ENCODE results near the gene NLGN1. TPM values are rescaled to one million over a fixed set of nuclear protein-coding genes. Genes with fewer than 3 reads are reported as not detected.

NLGN1 gene
- total and polyA plus RNA-seq, 5 donors from 2014 or later, result not detected

- DNase-seq, result no peak
- no peak overlapping the region for H3K27ac Mint-ChIP-seq
- no peak overlapping the region for H3K27ac ChIP-seq (ENCODE audit: insufficient read depth, low read length, poor library complexity, severe bottlenecking)
- H3K9me3 Mint-ChIP-seq, result peaks cover 0 to 18% (median 4%) of the 10 kb centered on the region in 7 donors
- H3K4me3 ChIP-seq (ENCODE audit: low read depth, low read length), result no peak overlapping the region
- no peaks in the 10 kb centered on the region for H3K36me3 ChIP-seq (ENCODE audit: control insufficient read depth, insufficient read depth, low read length)
- no peak overlapping the region for H3K4me3 Mint-ChIP-seq
- H3K36me3 Mint-ChIP-seq, result no peaks in the 10 kb centered on the region
- no peaks in the 10 kb centered on the region for H3K4me1 ChIP-seq (ENCODE audit: control insufficient read depth, insufficient read depth, low read length, poor library complexity, severe bottlenecking)
- H3K9me3 ChIP-seq (ENCODE audit: control insufficient read depth in 2 of 2, low read length in 2 of 2), result no peaks in the 10 kb centered on the region
- no peaks in the 10 kb centered on the region for H3K27me3 ChIP-seq (ENCODE audit: control insufficient read depth, insufficient read depth, low read length)
- H3K4me1 Mint-ChIP-seq, result no peaks in the 10 kb centered on the region
- H3K27me3 Mint-ChIP-seq, result no peaks in the 10 kb centered on the region
- no peak for ATAC-seq (ENCODE audit: low read depth in 2 of 2)
Observed at GRCh38 chr3:174275336-174275735, 877.8 kb downstream of the NLGN1 start.

DNA sequence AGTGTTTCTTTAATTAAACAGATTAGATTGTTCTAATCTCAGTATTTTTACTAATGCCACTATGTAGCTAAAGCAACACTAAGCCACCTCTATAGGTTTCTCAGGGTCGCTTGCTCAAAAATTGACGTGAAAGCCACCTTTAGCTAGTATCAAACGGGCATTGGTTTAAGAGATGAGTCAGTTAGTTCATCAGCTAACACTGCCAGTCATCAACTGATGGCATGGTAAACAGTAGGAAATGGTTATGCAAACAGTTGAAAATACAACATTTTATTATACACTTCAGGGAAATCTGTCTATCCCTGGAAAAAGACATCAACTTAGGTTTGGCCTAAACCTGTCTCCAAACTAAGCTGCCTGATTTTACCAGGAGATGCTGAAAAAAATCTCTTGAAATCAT is 879.3 kb downstream of the NLGN1 start:
- no peak for DNase-seq
- H3K9me3 Mint-ChIP-seq, result peaks cover 0 to 14% (median 4%) of the 10 kb centered on the region in 7 donors
- H3K4me1 Mint-ChIP-seq, result no peaks in the 10 kb centered on the region
- H3K27ac ChIP-seq (ENCODE audit: insufficient read depth, low read length, poor library complexity, severe bottlenecking), result no peak overlapping the region
- H3K4me3 Mint-ChIP-seq, result no peak overlapping the region
- H3K36me3 Mint-ChIP-seq, result no peaks in the 10 kb centered on the region
- no peaks in the 10 kb centered on the region for H3K27me3 ChIP-seq (ENCODE audit: control insufficient read depth, insufficient read depth, low read length)
- H3K9me3 ChIP-seq (ENCODE audit: control insufficient read depth in 2 of 2, low read length in 2 of 2), result no peaks in the 10 kb centered on the region
- H3K4me3 ChIP-seq (ENCODE audit: low read depth, low read length), result no peak overlapping the region
- H3K36me3 ChIP-seq (ENCODE audit: control insufficient read depth, insufficient read depth, low read length), result no peaks in the 10 kb centered on the region
- H3K27me3 Mint-ChIP-seq, result no peaks in the 10 kb centered on the region
- no peak for ATAC-seq (ENCODE audit: low read depth in 2 of 2)
- no peak overlapping the region for H3K27ac Mint-ChIP-seq
- H3K4me1 ChIP-seq (ENCODE audit: control insufficient read depth, insufficient read depth, low read length, poor library complexity, severe bottlenecking), result no peaks in the 10 kb centered on the region

DNA sequence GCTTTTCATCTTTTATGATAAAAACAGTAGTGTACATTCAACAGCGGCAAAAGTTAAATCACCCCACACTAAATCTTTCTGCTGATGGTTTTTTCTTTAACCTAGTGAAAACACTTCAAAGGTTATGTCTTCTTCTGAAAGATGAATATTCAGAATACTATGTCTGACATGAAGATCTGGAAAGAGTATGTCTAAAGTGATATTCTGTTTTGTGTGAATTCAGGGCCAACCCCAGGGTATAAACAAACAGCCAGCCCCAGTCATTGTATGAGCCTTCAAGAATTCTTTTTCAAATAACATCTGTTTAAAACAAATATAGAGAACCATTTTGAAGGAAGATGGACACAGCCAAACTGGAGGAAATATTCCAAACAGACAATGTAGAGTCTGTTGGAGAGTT is 880.5 kb downstream of the NLGN1 start:
- DNase-seq (no peak), ATAC-seq (ENCODE audit: low read depth in 2 of 2) (no peak)
- no peaks in the 10 kb centered on the region for H3K36me3 Mint-ChIP-seq
- H3K4me1 Mint-ChIP-seq, result no peaks in the 10 kb centered on the region
- H3K27ac ChIP-seq (ENCODE audit: insufficient read depth, low read length, poor library complexity, severe bottlenecking), result no peak overlapping the region
- H3K9me3 ChIP-seq (ENCODE audit: control insufficient read depth in 2 of 2, low read length in 2 of 2), result no peaks in the 10 kb centered on the region
- H3K27ac Mint-ChIP-seq, result no peak overlapping the region
- no peaks in the 10 kb centered on the region for H3K4me1 ChIP-seq (ENCODE audit: control insufficient read depth, insufficient read depth, low read length, poor library complexity, severe bottlenecking)
- H3K9me3 Mint-ChIP-seq, result peaks cover 0 to 14% (median 1%) of the 10 kb centered on the region in 7 donors
- no peak overlapping the region for H3K4me3 Mint-ChIP-seq
- no peaks in the 10 kb centered on the region for H3K27me3 ChIP-seq (ENCODE audit: control insufficient read depth, insufficient read depth, low read length)
- no peaks in the 10 kb centered on the region for H3K36me3 ChIP-seq (ENCODE audit: control insufficient read depth, insufficient read depth, low read length)
- H3K27me3 Mint-ChIP-seq, result no peaks in the 10 kb centered on the region
- no peak overlapping the region for H3K4me3 ChIP-seq (ENCODE audit: low read depth, low read length)

DNA sequence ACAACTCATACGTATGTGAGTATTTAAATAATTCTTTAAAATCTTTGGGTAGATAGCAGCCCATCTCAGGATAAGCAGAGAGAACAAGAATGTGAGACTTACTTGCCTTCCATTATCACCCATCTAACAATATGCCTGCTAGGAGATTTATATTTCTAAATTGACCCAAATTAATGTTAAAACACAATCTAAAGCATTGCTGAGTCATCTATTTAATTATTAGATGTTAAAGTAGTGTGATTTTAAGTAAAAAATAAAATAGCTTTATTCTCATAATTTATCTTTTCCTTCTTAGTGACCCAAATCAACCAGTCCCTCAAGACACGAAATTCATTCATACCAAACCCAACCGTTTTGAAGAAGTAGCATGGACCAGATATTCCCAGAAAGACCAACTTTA is 882.6 kb downstream of the NLGN1 start:
- Mint-ChIP-seq H3K4me3 (no peak overlapping the region), H3K27me3 (no peaks in the 10 kb centered on the region), H3K4me1 (no peaks in the 10 kb centered on the region), H3K27ac (no peak overlapping the region), H3K9me3 (peaks cover 0 to 8% (median 1%) of the 10 kb centered on the region in 7 donors), H3K36me3 (no peaks in the 10 kb centered on the region)
- no peaks in the 10 kb centered on the region for H3K4me1 ChIP-seq (ENCODE audit: control insufficient read depth, insufficient read depth, low read length, poor library complexity, severe bottlenecking)
- no peaks in the 10 kb centered on the region for H3K27me3 ChIP-seq (ENCODE audit: control insufficient read depth, insufficient read depth, low read length)
- no peak for DNase-seq
- no peak for ATAC-seq (ENCODE audit: low read depth in 2 of 2)
- no peak overlapping the region for H3K27ac ChIP-seq (ENCODE audit: insufficient read depth, low read length, poor library complexity, severe bottlenecking)
- no peaks in the 10 kb centered on the region for H3K9me3 ChIP-seq (ENCODE audit: control insufficient read depth in 2 of 2, low read length in 2 of 2)
- H3K4me3 ChIP-seq (ENCODE audit: low read depth, low read length), result no peak overlapping the region
- no peaks in the 10 kb centered on the region for H3K36me3 ChIP-seq (ENCODE audit: control insufficient read depth, insufficient read depth, low read length)

- Mint-ChIP-seq H3K4me3 (no peak overlapping the region), H3K4me1 (no peaks in the 10 kb centered on the region), H3K27me3 (no peaks in the 10 kb centered on the region), H3K9me3 (peaks cover 0 to 4% (median 2%) of the 10 kb centered on the region in 7 donors), H3K36me3 (no peaks in the 10 kb centered on the region), H3K27ac (no peak overlapping the region)
- H3K27me3 ChIP-seq (ENCODE audit: control insufficient read depth, insufficient read depth, low read length), result no peaks in the 10 kb centered on the region
- H3K4me1 ChIP-seq (ENCODE audit: control insufficient read depth, insufficient read depth, low read length, poor library complexity, severe bottlenecking), result no peaks in the 10 kb centered on the region
- ATAC-seq (ENCODE audit: low read depth in 2 of 2) (no peak), DNase-seq (no peak)
- H3K36me3 ChIP-seq (ENCODE audit: control insufficient read depth, insufficient read depth, low read length), result no peaks in the 10 kb centered on the region
- H3K9me3 ChIP-seq (ENCODE audit: control insufficient read depth in 2 of 2, low read length in 2 of 2), result no peaks in the 10 kb centered on the region
- H3K4me3 ChIP-seq (ENCODE audit: low read depth, low read length), result no peak overlapping the region
- no peak overlapping the region for H3K27ac ChIP-seq (ENCODE audit: insufficient read depth, low read length, poor library complexity, severe bottlenecking)
Observed at GRCh38 chr3:174285242-174285864, 887.8 kb downstream of the NLGN1 start.

GRCh38 chr3:174287705-174288104 is 890.2 kb downstream of the NLGN1 start:
- ATAC-seq (ENCODE audit: low read depth in 2 of 2), result no peak

GRCh38 chr3:174294616-174295015 is 897.1 kb downstream of the NLGN1 start:
- H3K36me3 Mint-ChIP-seq, result no peaks in the 10 kb centered on the region
- H3K27ac Mint-ChIP-seq, result no peak overlapping the region
- Histone ChIP-seq H3K4me3 (ENCODE audit: low read depth, low read length) (no peak overlapping the region), H3K27ac (ENCODE audit: insufficient read depth, low read length, poor library complexity, severe bottlenecking) (no peak overlapping the region), H3K9me3 (ENCODE audit: control insufficient read depth in 2 of 2, low read length in 2 of 2) (no peaks in the 10 kb centered on the region), H3K27me3 (ENCODE audit: control insufficient read depth, insufficient read depth, low read length) (no peaks in the 10 kb centered on the region), H3K36me3 (ENCODE audit: control insufficient read depth, insufficient read depth, low read length) (no peaks in the 10 kb centered on the region), H3K4me1 (ENCODE audit: control insufficient read depth, insufficient read depth, low read length, poor library complexity, severe bottlenecking) (no peaks in the 10 kb centered on the region)
- peaks cover 1 to 26% (median 5%) of the 10 kb centered on the region in 7 donors for H3K9me3 Mint-ChIP-seq
- no peaks in the 10 kb centered on the region for H3K4me1 Mint-ChIP-seq
- ATAC-seq (ENCODE audit: low read depth in 2 of 2) (no peak), DNase-seq (no peak)
- H3K4me3 Mint-ChIP-seq, result no peak overlapping the region
- H3K27me3 Mint-ChIP-seq, result no peaks in the 10 kb centered on the region

More at GRCh38 chr3:174287705-174288104, 890.2 kb downstream of the NLGN1 start:
- Mint-ChIP-seq H3K4me3 (no peak overlapping the region), H3K36me3 (no peaks in the 10 kb centered on the region), H3K9me3 (peaks cover 0 to 6% (median 5%) of the 10 kb centered on the region in 7 donors), H3K4me1 (no peaks in the 10 kb centered on the region), H3K27me3 (no peaks in the 10 kb centered on the region), H3K27ac (no peak overlapping the region)
- no peaks in the 10 kb centered on the region for H3K4me1 ChIP-seq (ENCODE audit: control insufficient read depth, insufficient read depth, low read length, poor library complexity, severe bottlenecking)
- no peak for DNase-seq
- H3K9me3 ChIP-seq (ENCODE audit: control insufficient read depth in 2 of 2, low read length in 2 of 2), result no peaks in the 10 kb centered on the region
- H3K4me3 ChIP-seq (ENCODE audit: low read depth, low read length), result no peak overlapping the region
- no peaks in the 10 kb centered on the region for H3K36me3 ChIP-seq (ENCODE audit: control insufficient read depth, insufficient read depth, low read length)
- H3K27ac ChIP-seq (ENCODE audit: insufficient read depth, low read length, poor library complexity, severe bottlenecking), result no peak overlapping the region
- H3K27me3 ChIP-seq (ENCODE audit: control insufficient read depth, insufficient read depth, low read length), result no peaks in the 10 kb centered on the region

DNA sequence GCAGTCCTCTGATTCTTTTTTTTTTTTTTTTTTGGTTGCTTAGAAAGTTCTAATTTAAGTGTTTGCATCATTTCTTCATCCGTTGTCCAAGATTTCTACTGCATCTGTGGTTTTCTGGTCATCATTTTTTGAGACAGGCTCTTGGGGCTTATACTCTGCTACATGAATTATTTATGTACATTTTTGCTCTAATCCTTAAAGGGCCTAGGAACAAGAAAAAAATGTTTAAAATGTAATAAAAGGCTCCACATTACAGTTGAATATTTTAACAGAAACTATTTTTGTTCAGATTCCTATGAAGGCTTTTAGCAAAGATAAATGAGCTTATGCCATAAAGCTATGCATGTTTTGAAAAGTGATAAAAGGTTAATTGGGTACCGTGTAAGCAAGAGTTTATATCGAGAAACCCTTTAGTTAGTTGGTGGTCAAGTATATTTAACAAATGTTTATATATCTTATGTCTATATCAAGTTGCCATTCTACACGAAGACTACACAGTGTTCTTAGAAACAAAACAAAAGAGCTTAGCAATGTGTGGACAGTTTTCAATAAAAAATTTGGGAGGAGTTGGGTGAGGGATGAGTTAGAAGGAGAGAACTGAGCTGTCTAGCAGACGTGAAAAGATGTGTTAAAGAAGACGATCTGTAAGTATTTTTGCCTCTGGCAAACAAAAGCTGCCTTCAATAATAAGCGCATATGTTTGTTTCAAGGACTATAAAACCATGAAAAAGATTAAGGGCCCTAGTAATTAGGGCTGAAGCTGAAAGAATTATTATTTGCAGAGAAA is 898.0 kb downstream of the NLGN1 start:
- Histone ChIP-seq H3K36me3 (ENCODE audit: control insufficient read depth, insufficient read depth, low read length) (no peaks in the 10 kb centered on the region), H3K27me3 (ENCODE audit: control insufficient read depth, insufficient read depth, low read length) (no peaks in the 10 kb centered on the region), H3K27ac (ENCODE audit: insufficient read depth, low read length, poor library complexity, severe bottlenecking) (no peak overlapping the region), H3K4me1 (ENCODE audit: control insufficient read depth, insufficient read depth, low read length, poor library complexity, severe bottlenecking) (no peaks in the 10 kb centered on the region), H3K9me3 (ENCODE audit: control insufficient read depth in 2 of 2, low read length in 2 of 2) (no peaks in the 10 kb centered on the region), H3K4me3 (ENCODE audit: low read depth, low read length) (no peak overlapping the region)
- Mint-ChIP-seq H3K27me3 (no peaks in the 10 kb centered on the region), H3K4me3 (no peak overlapping the region), H3K4me1 (no peaks in the 10 kb centered on the region), H3K27ac (no peak overlapping the region), H3K36me3 (no peaks in the 10 kb centered on the region), H3K9me3 (peaks cover 1 to 26% (median 8%) of the 10 kb centered on the region in 7 donors)
- DNase-seq, result no peak
- ATAC-seq (ENCODE audit: low read depth in 2 of 2), result no peak

Data from CD4-positive, CD25-positive, alpha-beta regulatory T cell (primary cell).